GM10266 (cell line): ENCODE measurements around the gene CCR6.

ENCODE experiments used
- DNase-seq: peaks from one replicate; pipeline ENCODE4 v3.0.0; 2012; ENCODE audit errors: extremely low spot score
- TF ChIP-seq, protein P1 (sequence below): IDR thresholded peaks from 2 replicates; pipeline ENCODE4 v1.5.1; 2012; ENCODE audit warnings: mild to moderate bottlenecking, low read depth; ENCODE audit not compliant: control insufficient read depth, insufficient read depth; ENCODE audit errors: missing control alignments

The CCR6 gene

DNA sequence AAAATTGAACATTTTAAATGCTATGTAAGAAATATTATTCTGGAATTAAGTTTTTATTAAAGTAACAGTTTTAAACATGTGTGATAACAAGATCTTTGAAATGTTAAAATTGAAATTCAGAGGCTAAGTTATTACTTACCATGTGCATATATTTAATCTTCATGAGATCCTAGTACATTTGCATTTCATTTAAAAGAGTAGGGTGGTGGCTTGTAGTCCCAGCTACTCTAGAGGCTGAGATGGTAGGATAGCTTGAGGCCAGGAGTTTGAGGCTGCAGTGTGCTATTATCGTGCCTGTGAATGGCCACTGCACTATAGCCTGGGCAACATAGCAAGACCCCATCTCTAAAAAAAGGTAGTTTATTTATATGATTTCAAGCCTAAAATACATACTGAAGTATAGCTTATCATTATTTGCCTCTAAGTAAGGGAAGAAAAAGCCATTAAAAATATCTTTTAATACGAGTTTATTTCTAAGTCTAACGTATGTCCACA lies 3.0 kb downstream of the CCR6 start:
- TF ChIP-seq, protein P1, sequence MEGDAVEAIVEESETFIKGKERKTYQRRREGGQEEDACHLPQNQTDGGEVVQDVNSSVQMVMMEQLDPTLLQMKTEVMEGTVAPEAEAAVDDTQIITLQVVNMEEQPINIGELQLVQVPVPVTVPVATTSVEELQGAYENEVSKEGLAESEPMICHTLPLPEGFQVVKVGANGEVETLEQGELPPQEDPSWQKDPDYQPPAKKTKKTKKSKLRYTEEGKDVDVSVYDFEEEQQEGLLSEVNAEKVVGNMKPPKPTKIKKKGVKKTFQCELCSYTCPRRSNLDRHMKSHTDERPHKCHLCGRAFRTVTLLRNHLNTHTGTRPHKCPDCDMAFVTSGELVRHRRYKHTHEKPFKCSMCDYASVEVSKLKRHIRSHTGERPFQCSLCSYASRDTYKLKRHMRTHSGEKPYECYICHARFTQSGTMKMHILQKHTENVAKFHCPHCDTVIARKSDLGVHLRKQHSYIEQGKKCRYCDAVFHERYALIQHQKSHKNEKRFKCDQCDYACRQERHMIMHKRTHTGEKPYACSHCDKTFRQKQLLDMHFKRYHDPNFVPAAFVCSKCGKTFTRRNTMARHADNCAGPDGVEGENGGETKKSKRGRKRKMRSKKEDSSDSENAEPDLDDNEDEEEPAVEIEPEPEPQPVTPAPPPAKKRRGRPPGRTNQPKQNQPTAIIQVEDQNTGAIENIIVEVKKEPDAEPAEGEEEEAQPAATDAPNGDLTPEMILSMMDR = no peak
- DNase-seq = no peak

DNA sequence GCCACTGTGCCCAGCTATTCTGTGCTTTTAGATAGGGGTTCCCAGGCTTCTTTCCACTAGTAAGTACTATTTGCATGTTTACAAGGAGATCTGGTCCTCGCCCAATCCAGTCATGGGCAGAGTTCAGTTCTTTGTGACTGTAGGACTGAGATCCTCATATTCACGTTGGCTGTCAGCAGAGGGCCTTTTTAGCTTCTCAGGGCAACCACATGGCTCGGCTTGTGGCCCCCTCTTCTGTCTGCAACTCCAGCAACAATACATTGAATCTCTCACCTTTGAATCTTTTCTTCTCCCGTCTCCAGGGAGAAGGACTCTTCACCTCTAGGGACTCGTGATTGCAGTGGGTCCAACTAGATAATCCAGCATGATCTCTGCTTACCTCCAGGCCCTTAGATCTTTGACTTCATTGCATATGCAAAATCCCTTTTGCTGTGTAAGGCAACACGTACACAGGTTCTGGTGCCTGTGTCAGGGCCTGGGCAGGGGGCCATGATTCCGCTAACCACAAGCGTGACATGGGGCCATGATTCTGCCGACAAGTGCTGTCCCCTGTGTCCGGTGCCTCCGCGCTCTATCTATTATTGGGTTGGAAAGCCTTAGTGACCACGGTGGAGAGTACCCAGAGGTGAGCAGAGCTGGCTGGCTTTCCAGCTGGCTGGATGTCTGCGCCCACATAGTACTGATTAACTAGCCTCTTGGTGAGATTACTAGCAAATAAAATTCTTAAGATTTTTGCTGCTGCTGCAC lies 5.1 kb downstream of the CCR6 start:
- DNase-seq = no peak
- TF ChIP-seq, protein P1 = no peak

DNA sequence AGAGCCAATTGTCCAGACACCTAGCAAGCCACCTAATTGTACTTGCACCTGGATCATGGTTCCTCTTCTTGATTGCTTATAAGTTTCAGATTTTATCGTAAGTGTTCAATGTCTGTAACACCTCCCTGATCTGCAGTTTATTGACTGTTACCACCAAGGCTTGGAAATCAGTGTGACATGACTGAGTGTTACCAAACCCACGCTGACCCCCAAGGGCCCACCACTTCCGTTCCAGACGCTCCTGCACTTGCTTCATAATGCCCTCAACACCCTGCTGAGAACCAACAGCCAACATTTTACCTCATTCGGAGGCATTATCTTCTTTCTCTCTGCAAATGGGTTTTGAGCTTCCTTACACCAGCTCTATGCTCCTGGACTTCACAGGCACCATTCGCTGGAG lies 6.3 kb downstream of the CCR6 start:
- TF ChIP-seq, protein P1 = no peak
- DNase-seq = no peak

DNA sequence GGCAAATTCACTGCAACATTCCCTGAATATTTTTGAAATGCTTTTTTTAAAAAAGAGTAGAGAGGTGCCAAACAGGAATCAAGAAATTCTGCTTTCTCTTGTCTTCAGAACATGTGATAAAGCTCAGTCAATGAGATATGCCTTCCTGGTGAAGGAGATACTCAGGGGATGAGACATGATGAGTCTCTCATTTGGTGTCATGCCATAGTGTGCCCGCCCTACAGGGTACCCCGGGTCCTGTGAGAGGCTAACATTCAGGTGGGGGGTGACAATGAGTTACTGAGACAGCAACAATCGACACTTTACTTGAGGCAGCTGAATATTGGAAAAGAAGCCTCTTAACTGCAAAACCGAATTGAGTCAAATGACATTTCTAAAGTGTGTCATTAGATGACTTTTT lies 6.7 kb downstream of the CCR6 start:
- TF ChIP-seq, protein P1 = no peak
- no peak for DNase-seq

DNA sequence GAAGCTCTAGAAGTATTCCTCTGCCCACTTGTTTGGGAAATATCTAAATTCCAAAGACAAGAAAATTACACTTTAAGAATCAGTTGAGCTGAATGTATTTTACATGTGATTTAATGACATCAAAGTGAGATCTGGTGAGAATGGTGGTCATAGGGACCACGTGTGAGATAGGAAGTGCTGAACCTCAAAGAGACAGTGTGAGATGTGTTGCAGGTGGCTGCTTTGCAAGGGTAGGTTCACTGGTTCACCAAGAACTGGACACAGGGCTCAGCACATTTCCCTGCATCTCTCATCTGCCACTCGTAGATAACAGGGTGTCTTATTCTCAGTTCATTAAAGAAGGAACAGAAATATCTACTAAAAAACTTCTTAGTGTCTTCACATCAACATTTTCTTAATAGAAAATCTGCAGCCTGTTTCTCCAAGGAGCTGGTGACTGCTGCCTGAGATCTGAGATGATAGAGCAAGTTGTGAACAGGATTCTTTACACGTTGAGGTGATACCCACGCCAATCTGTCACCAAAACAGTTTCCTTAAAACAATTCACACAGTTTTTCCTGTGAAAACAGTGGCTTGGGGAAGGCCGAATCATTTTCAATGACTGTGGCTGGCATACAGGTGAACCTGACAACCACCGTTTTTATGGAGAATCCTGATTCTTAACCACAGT lies 7.2 kb downstream of the CCR6 start:
- DNase-seq = no peak
- TF ChIP-seq, protein P1 = no peak

DNA sequence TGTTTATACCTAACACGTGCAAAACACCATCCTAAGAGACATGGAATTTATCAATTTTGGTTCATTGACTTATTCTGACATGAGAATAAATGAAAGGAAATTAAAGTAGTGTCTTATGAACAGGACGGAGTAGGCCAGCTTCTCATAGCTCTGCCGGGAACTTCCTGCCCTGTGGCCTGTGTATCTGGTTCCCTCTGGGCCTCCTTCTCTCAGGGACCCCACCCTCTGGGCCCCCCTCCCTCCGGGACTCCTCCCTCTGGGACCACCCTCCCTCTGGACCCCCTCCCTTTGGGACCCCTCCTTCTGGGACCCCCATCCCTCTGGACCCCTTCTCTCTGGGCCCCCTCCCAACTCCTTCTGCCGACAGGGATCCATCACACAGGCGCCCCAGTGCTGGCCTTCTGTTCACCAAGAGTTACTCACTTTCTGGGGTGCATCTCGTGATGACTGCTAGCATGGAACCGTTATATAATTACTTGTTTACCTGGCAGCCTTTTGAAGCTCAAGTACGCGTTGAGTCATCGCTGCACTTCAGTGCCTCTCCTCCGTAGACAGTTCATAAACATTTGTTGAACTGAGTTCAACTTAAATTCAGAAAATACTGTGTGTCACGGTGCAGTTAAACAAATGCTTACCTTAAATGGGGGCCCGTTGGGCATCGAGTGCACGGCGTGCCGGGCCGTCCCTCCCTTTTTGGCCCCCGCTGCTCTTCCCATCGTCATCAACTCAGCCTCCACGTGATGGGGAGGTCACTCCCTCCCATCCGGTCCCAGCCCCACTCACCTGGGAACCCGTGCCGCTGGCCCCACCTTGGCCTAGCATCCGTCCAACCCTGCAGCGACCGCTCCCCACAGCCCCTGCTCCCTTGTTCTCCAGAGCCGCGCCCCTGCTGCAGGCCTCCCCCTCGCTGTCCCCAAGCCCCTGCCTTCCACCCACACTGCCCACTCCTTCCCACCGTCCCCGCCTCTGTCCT lies 8.1 kb downstream of the CCR6 start:
- DNase-seq = no peak
- TF ChIP-seq, protein P1 = no peak
